ENCODE data around the gene PNPLA7.

GRCh38 chr9:137445275-137445807 lies 104.9 kb downstream of the PNPLA7 start:
- TF ChIP-seq ATF3 (IDR thresholded peaks at IDR 0.05; ENCODE audit: insufficient read depth, low read depth, low read length) (no peak), CTCF (IDR thresholded peaks at IDR 0.05; ENCODE audit: control extremely low read depth in 1 of 3, insufficient read depth in 1 of 3, low read depth in 1 of 3, low read length in 3 of 3) (peak in 2 of 3 experiments; percentile 77 to 89; a peak in 3 of 4 replicates), BRCA1 (IDR thresholded peaks at IDR 0.05; ENCODE audit: low read depth, low read length) (no peak), RFX5 (IDR thresholded peaks at IDR 0.05; ENCODE audit: borderline replicate concordance, low read depth, low read length) (no peak), TCF12 (IDR thresholded peaks at IDR 0.05; ENCODE audit: low read depth, low read length) (no peak), KDM1A (IDR thresholded peaks at IDR 0.05; ENCODE audit: borderline replicate concordance, low read length) (no peak), ASH2L (IDR thresholded peaks at IDR 0.05; ENCODE audit: low read length) (no peak), TBP (IDR thresholded peaks at IDR 0.05; ENCODE audit: low read depth, low read length) (no peak), EP300 (IDR thresholded peaks at IDR 0.05; ENCODE audit: borderline replicate concordance in 1 of 2, low read depth in 2 of 2, low read length in 2 of 2) (no peak), CREB1 (IDR thresholded peaks at IDR 0.05) (no peak), POLR2A (IDR thresholded peaks at IDR 0.05; ENCODE audit: control extremely low read depth in 1 of 2, low read depth in 2 of 2, low read length in 2 of 2) (no peak)

Measured in H1 (cell line).